H1 (cell line): ENCODE data around the gene EPHB1. TPM values are rescaled to one million over a fixed set of nuclear protein-coding genes. Genes with fewer than 3 reads are reported as not detected.

ENCODE experiments used
- RNF2 ChIP-seq: fragments of 200-900, 300-1000 bp; sonication (generic); IDR thresholded peaks from 2 replicates; pipeline ENCODE4 v1.7.1; 2016; ENCODE audit warnings: borderline replicate concordance, low read depth, mild to moderate bottlenecking, antibody characterized with exemption, low read length; ENCODE audit not compliant: poor library complexity, severe bottlenecking; ENCODE audit errors: missing control alignments
- polyA plus RNA-seq, 7 experiments: library from polyadenylated mRNA; depleted of rRNA in 3 of 7; stranded (reverse) in 5 of 7; unstranded in 2 of 7; fragments of >200 nt in 5 of 7; fragments of 200-250 nt in 2 of 7; gene quantifications; 1 replicate in 5 of 7; 2 replicates in 1 of 7; 4 replicates in 1 of 7; pipeline versions ENCODE4 v1.2.1 to v1.2.3, GENCODE V29; 2011 to 2013; ENCODE audit warnings: missing spikeins in 2 of 7, mixed read lengths in 2 of 7
- total RNA-seq: library from RNA; stranded (reverse); fragmentation: NEBNext Ultra II Directional; extraction: Animal tissue kit (Norgen Biotek cat#: 25700); gene quantifications from 2 replicates; pipeline ENCODE4 v1.2.1, GENCODE V29; 2021

EPHB1 gene
- total and polyA plus RNA-seq, 2 of the 8 experiments (the other 6 are each of a cell fraction or from before 2014, with no cell fraction given) = 3.5 to 5.9 TPM

DNA sequence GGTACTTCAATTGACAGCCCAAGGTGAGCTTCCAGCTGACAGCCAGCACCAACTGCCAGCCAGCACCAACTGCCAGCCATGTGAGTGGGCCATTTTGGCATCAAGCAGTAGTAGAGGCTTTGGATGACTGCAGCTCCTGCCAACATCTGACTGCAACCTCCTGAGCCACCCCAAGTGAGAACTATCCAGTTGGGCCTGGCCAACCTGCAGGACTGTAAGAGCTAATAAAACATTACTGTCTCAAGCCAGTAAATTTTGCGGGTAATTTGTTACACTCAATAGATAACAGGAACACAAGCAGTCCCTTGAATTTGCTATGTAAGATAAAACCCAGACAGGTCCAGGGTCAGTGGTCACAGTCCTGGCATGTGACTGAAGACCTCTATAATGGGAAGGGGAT lies 29.7 kb downstream of the EPHB1 start (continued):
- no peak for TF ChIP-seq RNF2
